OCI-LY1 (cell line): ENCODE results near the gene SLC30A4.

Experiments
- H2AFZ ChIP-seq: fragments of 200-600 bp; sonication (generic), shearing (Covaris generic); 2 replicates; pipeline ENCODE4 v1.6.0; 2014; ENCODE audit warnings: antibody characterized with exemption, mild to moderate bottlenecking, low read length
- H3F3A ChIP-seq: fragments of 200-600 bp; sonication (generic), shearing (Covaris generic); 2 replicates; pipeline ENCODE4 v1.6.0; 2014; ENCODE audit warnings: mild to moderate bottlenecking, antibody characterized with exemption, low read length, moderate library complexity; ENCODE audit not compliant: insufficient read depth
- H3K27ac ChIP-seq: fragments of 200-600 bp; sonication (generic); 2 replicates; pipeline ENCODE4 v1.5.1; 2014; ENCODE audit warnings: low read length, mixed run types, mild to moderate bottlenecking, low read depth; ENCODE audit not compliant: poor library complexity, severe bottlenecking
- H3K27me3 ChIP-seq: fragments of 200-600 bp; sonication (generic); 2 replicates; pipeline ENCODE4 v1.6.0; 2014; ENCODE audit warnings: antibody characterized with exemption, mild to moderate bottlenecking, low read length, moderate library complexity; ENCODE audit not compliant: insufficient read depth
- H3K36me3 ChIP-seq: fragments of 200-600 bp; sonication (generic); 2 replicates; pipeline ENCODE4 v1.6.1; 2014; ENCODE audit warnings: mild to moderate bottlenecking, antibody characterized with exemption, low read length, moderate library complexity, mixed read lengths; ENCODE audit not compliant: insufficient read depth
- H3K4me1 ChIP-seq: fragments of 200-600 bp; sonication (generic); 2 replicates; pipeline ENCODE4 v1.5.1; 2014; ENCODE audit warnings: mild to moderate bottlenecking, low read length, moderate library complexity; ENCODE audit not compliant: insufficient read depth, severe bottlenecking
- H3K4me2 ChIP-seq: fragments of 200-600 bp; sonication (generic), shearing (Covaris generic); 2 replicates; pipeline ENCODE4 v1.6.1; 2014; ENCODE audit warnings: low read length
- H3K4me3 ChIP-seq: fragments of 200-600 bp; sonication (generic); 2 replicates; pipeline ENCODE4 v1.5.1; 2014; ENCODE audit warnings: low read length, low read depth, mild to moderate bottlenecking, mixed read lengths; ENCODE audit not compliant: poor library complexity, severe bottlenecking
- H3K79me2 ChIP-seq: fragments of 200-600 bp; shearing (Covaris generic); 2 replicates; pipeline ENCODE4 v1.6.1; 2016; ENCODE audit warnings: mixed run types, low read length, mixed read lengths; ENCODE audit not compliant: insufficient read depth
- H3K9ac ChIP-seq: fragments of 200-600 bp; sonication (generic), shearing (Covaris generic); 2 replicates; pipeline ENCODE4 v1.6.1; 2014; ENCODE audit warnings: mild to moderate bottlenecking, low read length, mixed read lengths
- H3K9me2 ChIP-seq: fragments of 200-600 bp; sonication (generic), shearing (Covaris generic); 2 replicates; pipeline ENCODE4 v1.6.1; 2014; ENCODE audit warnings: low read depth, mild to moderate bottlenecking, low read length, mixed read lengths
- H3K9me3 ChIP-seq: fragments of 200-600 bp; shearing (Covaris generic); 2 replicates; pipeline ENCODE4 v1.6.1; 2014; ENCODE audit warnings: low read length, mixed read lengths
- H4K20me1 ChIP-seq: fragments of 200-600 bp; sonication (generic), shearing (Covaris generic); 2 replicates; pipeline ENCODE4 v1.6.0; 2016; ENCODE audit warnings: mild to moderate bottlenecking, low read length; ENCODE audit not compliant: insufficient read depth
- EZH2 ChIP-seq: fragments of 200-600 bp; sonication (generic), shearing (Covaris generic); IDR thresholded peaks from 2 replicates; pipeline ENCODE4 v1.8.0; 2017; ENCODE audit warnings: borderline replicate concordance, mixed run types, mild to moderate bottlenecking, antibody characterized with exemption, low read length, moderate library complexity, mixed read lengths
- TF ChIP-seq, protein P1 (sequence below): fragments of 200-600 bp; sonication (generic), shearing (Covaris generic); IDR thresholded peaks from 2 replicates; pipeline ENCODE4 v1.5.1; 2017; ENCODE audit warnings: mild to moderate bottlenecking, antibody characterized with exemption, low read length, moderate library complexity, mixed read lengths

The SLC30A4 gene

DNA sequence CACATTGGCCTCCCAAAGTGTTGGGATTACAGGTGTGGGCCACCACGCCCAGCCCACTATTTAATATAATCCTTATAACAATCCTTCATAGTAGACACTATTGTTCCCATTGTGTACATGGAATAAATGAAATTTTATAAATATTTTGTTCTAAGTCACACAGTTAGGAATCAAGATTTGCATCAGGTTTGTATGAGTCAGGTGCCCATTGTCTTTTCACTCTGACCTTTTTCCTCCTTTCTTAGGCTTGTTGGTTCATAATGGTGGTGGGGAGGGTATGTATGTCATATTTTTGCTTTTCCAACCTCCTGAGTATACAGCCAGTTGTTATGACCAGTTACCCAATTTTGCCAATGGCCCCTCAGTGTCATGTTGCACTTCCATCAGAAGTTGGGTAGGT lies 18.0 kb upstream of the SLC30A4 start:
- Histone ChIP-seq H3K9ac (no peak overlapping the region), H2AFZ (no peak overlapping the region), H3K36me3 (no peaks in the 10 kb centered on the region), H3K4me3 (no peak overlapping the region), H3K79me2 (no peaks in the 10 kb centered on the region), H3K27me3 (no peaks in the 10 kb centered on the region), H3K4me2 (no peak overlapping the region), H3K4me1 (peaks cover 34% of the 10 kb centered on the region), H3F3A (no peaks in the 10 kb centered on the region), H4K20me1 (no peaks in the 10 kb centered on the region), H3K9me2 (no peaks in the 10 kb centered on the region), H3K9me3 (no peaks in the 10 kb centered on the region), H3K27ac (no peak overlapping the region)
- TF ChIP-seq EZH2: no peak
- TF ChIP-seq, protein P1, sequence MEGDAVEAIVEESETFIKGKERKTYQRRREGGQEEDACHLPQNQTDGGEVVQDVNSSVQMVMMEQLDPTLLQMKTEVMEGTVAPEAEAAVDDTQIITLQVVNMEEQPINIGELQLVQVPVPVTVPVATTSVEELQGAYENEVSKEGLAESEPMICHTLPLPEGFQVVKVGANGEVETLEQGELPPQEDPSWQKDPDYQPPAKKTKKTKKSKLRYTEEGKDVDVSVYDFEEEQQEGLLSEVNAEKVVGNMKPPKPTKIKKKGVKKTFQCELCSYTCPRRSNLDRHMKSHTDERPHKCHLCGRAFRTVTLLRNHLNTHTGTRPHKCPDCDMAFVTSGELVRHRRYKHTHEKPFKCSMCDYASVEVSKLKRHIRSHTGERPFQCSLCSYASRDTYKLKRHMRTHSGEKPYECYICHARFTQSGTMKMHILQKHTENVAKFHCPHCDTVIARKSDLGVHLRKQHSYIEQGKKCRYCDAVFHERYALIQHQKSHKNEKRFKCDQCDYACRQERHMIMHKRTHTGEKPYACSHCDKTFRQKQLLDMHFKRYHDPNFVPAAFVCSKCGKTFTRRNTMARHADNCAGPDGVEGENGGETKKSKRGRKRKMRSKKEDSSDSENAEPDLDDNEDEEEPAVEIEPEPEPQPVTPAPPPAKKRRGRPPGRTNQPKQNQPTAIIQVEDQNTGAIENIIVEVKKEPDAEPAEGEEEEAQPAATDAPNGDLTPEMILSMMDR: no peak

DNA sequence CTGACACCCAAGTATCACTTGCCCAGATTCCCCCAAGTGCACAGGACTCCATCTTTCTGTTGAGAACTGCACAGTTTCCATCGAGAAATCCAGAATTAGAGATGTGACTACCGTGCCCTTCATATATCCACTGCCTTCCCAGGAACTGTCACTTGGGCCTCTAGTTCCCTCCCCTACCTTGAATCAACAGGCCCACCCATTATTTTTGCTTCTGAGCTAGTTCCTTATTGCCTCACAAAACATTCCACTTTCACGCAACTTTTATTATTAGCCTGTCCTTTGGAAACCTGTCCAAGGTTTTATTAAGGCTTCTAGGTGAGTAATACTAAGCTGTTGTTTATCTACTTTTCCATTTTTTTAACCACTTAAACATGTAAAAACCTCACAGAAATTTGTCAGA lies 17.1 kb upstream of the SLC30A4 start:
- TF ChIP-seq, protein P1: no peak
- no peak for TF ChIP-seq EZH2
- Histone ChIP-seq H4K20me1 (no peaks in the 10 kb centered on the region), H3K27me3 (no peaks in the 10 kb centered on the region), H3K36me3 (no peaks in the 10 kb centered on the region), H3K4me3 (no peak overlapping the region), H3K9me3 (no peaks in the 10 kb centered on the region), H2AFZ (no peak overlapping the region), H3K4me1 (peaks cover 25% of the 10 kb centered on the region), H3K27ac (no peak overlapping the region), H3K79me2 (no peaks in the 10 kb centered on the region), H3K4me2 (no peak overlapping the region), H3K9ac (no peak overlapping the region), H3K9me2 (no peaks in the 10 kb centered on the region), H3F3A (no peaks in the 10 kb centered on the region)

DNA sequence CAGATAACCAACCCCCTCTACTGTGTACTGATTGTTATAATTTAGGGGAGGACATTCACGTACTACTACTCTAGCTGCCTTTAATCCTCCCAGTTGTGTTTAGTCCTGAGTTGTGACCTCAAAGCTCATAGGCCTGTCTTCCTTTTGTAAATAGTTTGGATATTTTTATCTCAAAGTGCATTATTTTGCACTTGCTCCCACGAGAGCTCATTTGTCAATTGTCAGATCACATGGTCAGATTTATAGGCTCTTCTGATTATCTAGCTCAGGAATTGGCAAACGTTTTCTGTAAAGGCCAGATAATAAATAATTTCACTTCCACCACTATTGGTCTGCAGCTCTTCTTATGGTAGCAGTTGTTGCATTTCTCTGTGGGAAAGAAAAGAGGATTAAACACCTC lies 14.4 kb upstream of the SLC30A4 start:
- Histone ChIP-seq H3K79me2 (no peaks in the 10 kb centered on the region), H3K27ac (no peak overlapping the region), H4K20me1 (no peaks in the 10 kb centered on the region), H3K9me3 (no peaks in the 10 kb centered on the region), H3K9me2 (no peaks in the 10 kb centered on the region), H2AFZ (no peak overlapping the region), H3F3A (no peaks in the 10 kb centered on the region), H3K9ac (no peak overlapping the region), H3K4me2 (no peak overlapping the region), H3K27me3 (no peaks in the 10 kb centered on the region), H3K4me1 (peaks cover 4% of the 10 kb centered on the region), H3K4me3 (no peak overlapping the region), H3K36me3 (no peaks in the 10 kb centered on the region)
- TF ChIP-seq EZH2: no peak
- TF ChIP-seq, protein P1: no peak
